NCI-H748 treated with DMSO at 0.1 percent for 48 hours (cell line): ENCODE data around the gene MYCBP.

ENCODE experiments used
- DNase-seq: peaks from one replicate; lab custom pipeline; 2025; lab: John Stamatoyannopoulos, UW

The MYCBP gene

DNA sequence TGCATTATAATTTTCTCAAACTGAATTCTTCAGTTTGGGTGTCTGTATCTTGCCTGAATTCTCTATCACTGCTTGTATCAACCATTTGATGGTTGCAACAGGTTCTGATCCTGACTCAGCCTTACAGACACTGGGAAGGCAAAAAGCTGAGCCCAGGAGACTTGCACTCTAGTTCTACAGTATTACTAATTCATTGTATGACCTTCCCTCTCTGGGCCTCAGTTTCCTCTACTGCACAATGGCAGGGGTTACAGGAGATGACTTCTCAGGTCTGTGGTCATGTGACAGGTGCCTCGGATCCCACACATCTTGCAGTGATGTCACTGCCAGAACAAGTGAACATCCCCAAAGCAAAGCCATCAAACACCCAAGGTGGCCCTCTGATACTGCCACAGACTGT is 52.3 kb downstream of the MYCBP start:
- no peak for DNase-seq

GRCh38 chr1:38819516-38819915 is 53.6 kb downstream of the MYCBP start:
- DNase-seq: no peak

DNA sequence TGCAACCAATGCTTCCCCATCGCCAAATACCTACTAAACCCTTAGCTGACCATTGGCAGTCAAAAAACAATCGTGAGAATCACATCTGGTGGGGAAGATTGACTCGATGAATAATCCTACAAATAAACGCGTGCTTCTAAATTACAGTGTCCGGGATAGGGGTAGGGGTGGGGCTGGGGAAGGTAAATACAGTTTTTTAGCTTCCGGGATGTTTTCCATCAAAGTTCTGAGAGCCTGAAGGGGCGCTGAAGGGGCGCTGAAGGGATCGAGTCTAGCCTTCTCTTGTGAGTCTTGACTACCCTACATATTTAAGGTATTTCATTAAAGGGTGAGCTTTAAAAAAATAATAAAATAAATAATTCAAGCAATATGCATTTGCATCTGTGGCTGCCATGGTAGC is 54.1 kb downstream of the MYCBP start:
- DNase-seq: no peak

- DNase-seq: no peak
These were observed 54.8 kb downstream of the MYCBP start for GRCh38 chr1:38818175-38818976.

DNA sequence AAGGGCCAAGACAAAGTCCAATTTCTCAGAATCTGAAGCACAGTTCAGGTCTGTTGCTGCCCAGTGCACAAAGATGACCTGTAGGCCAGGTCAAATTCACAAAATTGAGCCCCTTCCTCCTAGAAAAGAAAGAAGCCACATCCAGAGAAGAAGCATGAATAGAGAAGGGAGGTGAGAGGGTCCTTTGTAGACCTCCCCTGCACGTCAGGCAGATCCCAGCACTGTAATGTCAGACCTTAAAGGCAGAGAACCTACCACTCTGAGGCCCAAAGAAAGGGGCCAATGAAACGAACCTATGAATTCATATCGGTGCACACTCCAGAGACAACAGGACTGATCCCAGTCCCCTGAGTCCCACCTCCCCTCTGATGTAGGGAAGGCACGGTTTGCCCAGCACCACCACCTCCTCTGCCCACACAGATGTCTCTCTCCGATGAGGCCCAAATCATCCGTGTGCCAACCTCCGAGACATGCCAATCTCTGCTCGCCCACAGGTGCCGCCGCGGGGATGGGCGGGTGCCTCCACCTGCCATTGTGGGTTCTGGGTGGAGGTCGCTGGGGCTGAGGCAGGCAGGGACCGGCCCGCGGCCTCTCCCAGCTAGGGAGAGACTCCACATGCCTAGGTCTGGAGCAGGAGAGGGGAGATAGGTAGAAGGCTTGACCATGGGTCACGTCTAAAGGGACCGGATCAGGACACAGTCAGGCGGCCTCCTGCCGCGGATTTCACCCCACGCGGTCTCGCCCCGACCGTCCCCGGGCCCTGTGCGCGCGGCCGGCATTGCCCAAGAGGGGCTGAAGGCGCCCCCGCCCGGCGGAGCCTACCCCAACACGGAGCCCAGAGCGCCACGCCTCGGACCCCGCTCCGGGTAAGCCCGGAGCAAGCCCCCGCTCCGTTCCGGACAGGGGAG is 55.6 kb downstream of the MYCBP start:
- DNase-seq: no peak

- no peak for DNase-seq
These were observed 57.1 kb downstream of the MYCBP start for GRCh38 chr1:38815903-38816627.

GRCh38 chr1:38814984-38815464 is 58.1 kb downstream of the MYCBP start:
- no peak for DNase-seq

- DNase-seq: no peak
These were observed 58.6 kb downstream of the MYCBP start for GRCh38 chr1:38814444-38814983.

DNA sequence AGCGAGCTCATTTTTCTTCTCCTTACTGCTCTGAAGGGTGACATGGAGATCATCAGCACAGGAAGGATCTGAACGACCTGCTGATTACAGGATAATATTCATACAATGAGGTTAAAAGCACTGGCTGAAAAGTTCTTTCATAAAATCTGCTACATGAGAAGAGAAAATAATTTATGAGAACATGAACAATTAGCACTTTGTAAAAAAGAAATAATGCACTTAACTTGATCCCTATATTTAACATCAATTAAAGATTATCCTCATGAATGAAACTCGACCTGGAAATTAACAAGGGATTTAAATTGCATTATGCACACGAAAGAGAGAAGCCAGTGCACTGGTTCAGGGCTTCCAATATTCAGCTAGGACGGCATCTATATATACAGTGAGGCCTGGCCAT is 60.2 kb downstream of the MYCBP start:
- DNase-seq: no peak
